Lower leg skin (tissue), 3 donors: ENCODE measurements around the gene DPH2.

Experiments
- POLR2A ChIP-seq, 2 donors: fragments of 450-650 bp; IDR thresholded peaks; one replicate each; pipeline ENCODE4 v1.6.1; 2016 to 2017; ENCODE audit warnings: antibody characterized with exemption in 2 of 2, mild to moderate bottlenecking in 1 of 2, moderate library complexity in 1 of 2
- TF ChIP-seq, protein P1 (sequence below), 3 donors: fragments of 450-650 bp; IDR thresholded peaks; one replicate each; pipeline ENCODE4 v1.5.1; 2016; ENCODE audit warnings: antibody characterized with exemption in 3 of 3, mild to moderate bottlenecking in 3 of 3, moderate library complexity in 2 of 3

DNA sequence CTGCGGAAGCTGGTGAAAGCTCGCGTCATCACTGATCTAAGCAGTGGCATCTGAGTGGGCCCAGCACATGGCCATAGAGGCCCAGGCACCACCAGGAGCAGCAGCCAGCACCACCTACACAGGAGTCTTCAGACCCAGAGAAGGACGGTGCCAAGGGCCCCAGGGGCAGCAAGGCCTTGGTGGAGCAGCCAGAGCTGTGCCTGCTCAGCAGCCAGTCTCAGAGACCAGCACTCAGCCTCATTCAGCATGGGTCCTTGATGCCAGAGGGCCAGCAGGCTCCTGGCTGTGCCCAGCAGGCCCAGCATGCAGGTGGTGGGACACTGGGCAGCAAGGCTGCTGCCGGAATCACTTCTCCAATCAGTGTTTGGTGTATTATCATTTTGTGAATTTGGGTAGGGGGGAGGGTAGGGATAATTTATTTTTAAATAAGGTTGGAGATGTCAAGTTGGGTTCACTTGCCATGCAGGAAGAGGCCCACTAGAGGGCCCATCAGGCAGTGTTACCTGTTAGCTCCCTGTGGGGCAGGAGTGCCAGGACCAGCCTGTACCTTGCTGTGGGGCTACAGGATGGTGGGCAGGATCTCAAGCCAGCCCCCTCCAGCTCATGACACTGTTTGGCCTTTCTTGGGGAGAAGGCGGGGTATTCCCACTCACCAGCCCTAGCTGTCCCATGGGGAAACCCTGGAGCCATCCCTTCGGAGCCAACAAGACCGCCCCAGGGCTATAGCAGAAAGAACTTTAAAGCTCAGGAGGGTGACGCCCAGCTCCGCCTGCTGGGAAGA lies 39.5 kb upstream of the DPH2 start:
- TF ChIP-seq, protein P1, sequence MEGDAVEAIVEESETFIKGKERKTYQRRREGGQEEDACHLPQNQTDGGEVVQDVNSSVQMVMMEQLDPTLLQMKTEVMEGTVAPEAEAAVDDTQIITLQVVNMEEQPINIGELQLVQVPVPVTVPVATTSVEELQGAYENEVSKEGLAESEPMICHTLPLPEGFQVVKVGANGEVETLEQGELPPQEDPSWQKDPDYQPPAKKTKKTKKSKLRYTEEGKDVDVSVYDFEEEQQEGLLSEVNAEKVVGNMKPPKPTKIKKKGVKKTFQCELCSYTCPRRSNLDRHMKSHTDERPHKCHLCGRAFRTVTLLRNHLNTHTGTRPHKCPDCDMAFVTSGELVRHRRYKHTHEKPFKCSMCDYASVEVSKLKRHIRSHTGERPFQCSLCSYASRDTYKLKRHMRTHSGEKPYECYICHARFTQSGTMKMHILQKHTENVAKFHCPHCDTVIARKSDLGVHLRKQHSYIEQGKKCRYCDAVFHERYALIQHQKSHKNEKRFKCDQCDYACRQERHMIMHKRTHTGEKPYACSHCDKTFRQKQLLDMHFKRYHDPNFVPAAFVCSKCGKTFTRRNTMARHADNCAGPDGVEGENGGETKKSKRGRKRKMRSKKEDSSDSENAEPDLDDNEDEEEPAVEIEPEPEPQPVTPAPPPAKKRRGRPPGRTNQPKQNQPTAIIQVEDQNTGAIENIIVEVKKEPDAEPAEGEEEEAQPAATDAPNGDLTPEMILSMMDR (IDR thresholded peaks at IDR 0.05) = no peak
- TF ChIP-seq POLR2A (IDR thresholded peaks at IDR 0.05) = no peak
